SJCRH30 (cell line): Measurements from ENCODE around the gene KRTAP4-5. TPM values are rescaled to one million over a fixed set of nuclear protein-coding genes. Genes with fewer than 3 reads are reported as not detected.
"Not testable (repeated sequence)": the region's sequence is repeated elsewhere in the genome, so short reads cannot be mapped to it uniquely, and the experiment has no call there.

Experiments used
- DNase-seq, 2 experiments: peaks; one replicate each; pipeline ENCODE4 v3.0.0-alpha.2; 2015 to 2020
- H3K27ac ChIP-seq: fragments of 250-450 bp; sonication (Bioruptor Pico); 2 replicates; pipeline ENCODE4 v1.5.1; 2020; ENCODE audit warnings: mild to moderate bottlenecking, moderate library complexity
- H3K27me3 ChIP-seq: fragments of 250-450 bp; sonication (Bioruptor Pico); 2 replicates; pipeline ENCODE4 v1.5.1; 2020; ENCODE audit warnings: mild to moderate bottlenecking, moderate library complexity
- H3K36me3 ChIP-seq: fragments of 250-450 bp; sonication (Bioruptor Pico); 2 replicates; pipeline ENCODE4 v1.5.1; 2020; ENCODE audit warnings: mild to moderate bottlenecking, moderate library complexity
- H3K4me1 ChIP-seq: fragments of 250-450 bp; sonication (Bioruptor Pico); 2 replicates; pipeline ENCODE4 v1.5.1; 2020; ENCODE audit warnings: mild to moderate bottlenecking, moderate library complexity
- H3K4me3 ChIP-seq: fragments of 250-450 bp; sonication (Bioruptor Pico); 2 replicates; pipeline ENCODE4 v1.5.1; 2020; ENCODE audit warnings: mild to moderate bottlenecking, moderate library complexity
- H3K9me3 ChIP-seq: fragments of 250-450 bp; sonication (Bioruptor Pico); replicated peaks from 2 replicates; pipeline ENCODE4 v1.5.1; 2020; ENCODE audit warnings: mild to moderate bottlenecking, moderate library complexity
- total RNA-seq: library from RNA; depleted of rRNA; stranded (reverse); fragments of >200 nt; shearing (Covaris generic); gene quantifications from 2 replicates; pipeline ENCODE4 v1.2.3, GENCODE V29; 2014; rRNA removed

The KRTAP4-5 gene
- total RNA-seq: not detected in 2 replicates

DNA sequence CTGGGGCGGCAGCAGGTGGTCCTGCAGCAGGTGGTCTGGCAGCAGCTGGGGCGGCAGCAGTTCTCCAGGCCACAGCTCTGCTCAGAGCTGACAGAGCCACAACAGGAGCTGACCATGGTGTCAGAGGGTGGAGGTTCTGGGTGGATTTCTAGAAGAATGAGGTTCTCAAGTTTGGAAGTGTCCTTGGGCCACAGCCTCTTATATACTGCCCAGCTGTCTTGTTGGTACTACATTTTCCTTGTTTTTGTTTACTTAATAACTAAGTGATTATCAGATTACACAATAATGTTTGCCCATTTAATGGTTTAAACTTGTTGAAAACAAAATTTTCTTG lies at the start of gene KRTAP4-5:
Gene KRTAP4-5 (minus strand): TSS at position 174 of the 334 bp plus-strand sequence. CDS start 58 bp downstream, at position 116.
- Histone ChIP-seq H3K4me1 (no peaks in the 10 kb centered on the region), H3K27ac (peak within 1 kb of the TSS; percentile 2; the same call in 1 of the 2 replicates), H3K27me3 (no peaks in the 10 kb centered on the region), H3K4me3 (no peak within 1 kb of the TSS), H3K36me3 (no peaks in the 10 kb centered on the region), H3K9me3 (no peaks in the 10 kb centered on the region)
- no peak for DNase-seq

DNA sequence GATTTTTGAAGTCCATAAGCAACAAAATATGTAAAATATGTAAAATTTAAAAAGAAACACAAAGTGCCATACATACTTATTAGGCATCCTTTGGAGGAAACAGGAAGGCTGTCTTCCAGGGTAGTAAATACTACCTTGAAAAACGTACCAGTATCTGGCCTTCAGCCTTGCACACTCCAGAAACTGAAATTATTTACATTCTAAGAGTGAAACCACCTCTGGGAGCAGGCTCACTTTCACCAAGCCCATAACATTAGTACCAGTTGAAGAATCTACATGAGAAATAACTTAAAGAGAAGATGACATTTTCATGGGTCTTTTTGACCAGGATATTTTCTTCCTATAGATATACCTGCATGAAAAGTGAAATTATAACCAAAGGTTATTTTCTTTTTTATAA lies 46.4 kb upstream of the KRTAP4-5 start:
- Histone ChIP-seq H3K4me1 (no peaks in the 10 kb centered on the region; the same call in 1 of the 2 replicates), H3K27ac (no peak overlapping the region), H3K36me3 (no peaks in the 10 kb centered on the region), H3K4me3 (no peak overlapping the region), H3K9me3 (peaks cover 3% of the 10 kb centered on the region), H3K27me3 (no peaks in the 10 kb centered on the region)
- DNase-seq: no peak

DNA sequence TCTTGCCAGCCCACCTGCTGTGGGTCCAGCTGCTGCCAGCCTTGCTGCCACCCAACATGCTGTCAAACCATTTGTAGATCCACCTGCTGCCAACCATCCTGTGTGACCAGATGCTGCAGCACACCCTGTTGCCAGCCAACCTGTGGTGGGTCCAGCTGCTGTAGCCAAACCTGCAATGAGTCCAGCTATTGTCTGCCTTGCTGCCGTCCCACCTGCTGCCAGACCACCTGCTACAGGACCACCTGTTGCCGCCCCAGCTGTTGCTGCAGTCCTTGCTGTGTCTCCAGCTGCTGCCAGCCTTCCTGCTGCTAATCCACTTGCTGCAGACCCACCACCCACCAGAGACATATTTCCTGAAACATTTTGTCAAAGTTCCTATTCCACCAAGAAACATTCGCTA lies 40.7 kb upstream of the KRTAP4-5 start:
- Histone ChIP-seq H3K36me3 (no peaks in the 10 kb centered on the region), H3K9me3 (peaks cover 3% of the 10 kb centered on the region), H3K4me1 (peaks cover 14% of the 10 kb centered on the region), H3K27me3 (no peaks in the 10 kb centered on the region), H3K27ac (peak overlapping the region; percentile 45; the same call in 1 of the 2 replicates), H3K4me3 (no peak overlapping the region)
- DNase-seq: peak; percentile 68 to 78

DNA sequence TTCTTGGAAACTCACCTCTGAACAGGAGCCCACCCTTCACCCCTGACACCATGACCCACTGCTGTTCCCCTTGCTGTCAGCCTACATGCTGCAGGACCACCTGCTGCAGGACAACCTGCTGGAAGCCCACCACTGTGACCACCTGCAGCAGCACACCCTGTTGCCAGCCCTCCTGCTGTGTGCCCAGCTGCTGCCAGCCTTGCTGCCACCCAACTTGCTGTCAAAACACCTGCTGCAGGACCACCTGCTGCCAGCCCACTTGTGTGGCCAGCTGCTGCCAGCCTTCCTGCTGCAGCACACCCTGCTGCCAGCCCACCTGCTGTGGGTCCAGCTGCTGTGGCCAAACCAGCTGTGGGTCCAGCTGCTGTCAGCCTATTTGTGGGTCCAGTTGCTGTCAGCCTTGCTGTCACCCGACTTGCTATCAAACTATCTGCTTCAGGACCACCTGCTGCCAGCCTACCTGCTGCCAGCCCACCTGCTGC lies 40.3 kb upstream of the KRTAP4-5 start, which contains the start of gene KRTAP9-1:
Gene KRTAP9-1 (plus strand): TSS at position 51 of the 482 bp plus-strand sequence. CDS start 0 bp downstream, at position 51.
- not testable (repeated sequence) for H3K4me3 ChIP-seq, H3K36me3 ChIP-seq, H3K9me3 ChIP-seq, H3K27me3 ChIP-seq
- Histone ChIP-seq H3K27ac (peak within 1 kb of the TSS; percentile 45; the same call in 1 of the 2 replicates), H3K4me1 (peaks cover 16% of the 10 kb centered on the region)
- peak in 1 of 2 experiments; percentile 11 for DNase-seq

DNA sequence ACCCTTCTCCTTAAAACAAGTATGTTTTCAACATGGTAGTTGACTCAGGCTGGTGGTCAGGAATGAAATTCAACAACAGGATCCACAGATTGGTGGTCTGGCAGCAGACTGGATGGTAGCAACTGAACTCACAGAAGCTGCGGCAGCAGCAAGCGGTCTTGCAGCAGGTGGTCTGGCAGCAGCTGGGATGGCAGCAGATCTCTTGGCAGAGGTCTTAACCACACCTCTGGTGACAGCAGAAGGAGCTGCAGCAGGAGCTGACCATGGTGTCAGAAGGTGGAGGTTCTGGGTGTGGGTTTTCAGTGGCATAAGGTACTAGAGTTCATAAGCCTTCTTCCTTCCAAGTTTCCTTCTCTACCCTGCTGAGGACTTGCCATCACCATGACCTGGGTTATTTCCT lies 37.2 kb upstream of the KRTAP4-5 start:
- Histone ChIP-seq H3K4me3 (no peak overlapping the region), H3K9me3 (no peaks in the 10 kb centered on the region; the same call in 1 of the 2 replicates), H3K27me3 (no peaks in the 10 kb centered on the region), H3K36me3 (no peaks in the 10 kb centered on the region), H3K4me1 (peaks cover 30% of the 10 kb centered on the region), H3K27ac (no peak overlapping the region)
- peak; percentile 54 to 61 for DNase-seq

DNA sequence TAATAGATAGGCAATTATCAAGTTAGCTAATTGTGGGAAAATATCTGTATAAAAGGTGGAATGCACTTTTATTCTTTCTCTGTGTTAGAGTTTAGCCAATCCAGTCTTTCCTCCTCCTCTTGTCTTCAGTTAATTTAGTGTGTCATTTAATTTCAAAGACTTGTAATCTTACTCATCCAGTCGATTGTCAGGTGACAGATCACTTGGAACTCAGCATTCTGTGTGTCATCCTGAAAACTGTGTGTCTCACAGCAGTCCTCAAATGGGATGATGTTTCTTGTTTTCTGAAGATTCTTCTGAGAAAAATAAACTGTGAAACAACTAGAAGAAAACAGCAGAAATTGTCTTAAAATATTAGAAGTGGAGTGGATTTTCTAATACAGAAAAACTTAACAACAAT lies 35.4 kb upstream of the KRTAP4-5 start:
- H3K27ac ChIP-seq: peak overlapping the region; percentile 24; the same call in 1 of the 2 replicates

DNA sequence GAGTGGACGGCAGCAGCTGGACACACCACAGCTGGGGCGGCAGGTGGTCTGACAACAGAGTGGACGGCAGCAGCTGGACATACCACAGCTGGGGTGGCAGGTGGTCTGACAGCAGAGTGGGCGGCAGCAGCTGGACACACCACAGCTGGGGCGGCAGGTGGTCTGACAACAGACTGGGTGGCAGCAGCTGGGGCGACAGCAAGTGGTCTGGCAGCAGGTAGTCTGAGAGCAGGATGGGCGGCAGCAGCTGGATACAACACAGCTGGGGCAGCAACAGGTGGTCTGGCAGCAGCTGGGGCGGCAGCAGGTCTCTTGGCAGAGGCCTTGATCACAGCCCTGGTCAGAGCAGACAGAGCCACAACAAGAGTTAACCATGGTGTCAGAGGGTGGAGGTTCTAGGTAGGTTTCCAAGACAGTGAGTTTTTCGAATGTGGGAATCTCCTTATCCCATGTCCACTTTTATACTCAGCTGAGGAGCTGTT lies 34.9 kb upstream of the KRTAP4-5 start, which contains the start of gene KRTAP4-1:
Gene KRTAP4-1 (minus strand): TSS at position 432 of the 482 bp plus-strand sequence. CDS start 57 bp downstream, at position 375.
- Histone ChIP-seq H3K36me3 (no peaks in the 10 kb centered on the region), H3K9me3 (no peaks in the 10 kb centered on the region), H3K4me3 (no peak within 1 kb of the TSS), H3K27ac (peak within 1 kb of the TSS; percentile 45), H3K4me1 (peaks cover 24% of the 10 kb centered on the region), H3K27me3 (no peaks in the 10 kb centered on the region)
- peak; percentile 95 for DNase-seq

More for the DNA sequence above, 35.4 kb upstream of the KRTAP4-5 start:
- Histone ChIP-seq H3K36me3 (no peaks in the 10 kb centered on the region), H3K4me1 (peaks cover 24% of the 10 kb centered on the region), H3K4me3 (no peak overlapping the region), H3K27me3 (no peaks in the 10 kb centered on the region), H3K9me3 (no peaks in the 10 kb centered on the region)
- no peak for DNase-seq

DNA sequence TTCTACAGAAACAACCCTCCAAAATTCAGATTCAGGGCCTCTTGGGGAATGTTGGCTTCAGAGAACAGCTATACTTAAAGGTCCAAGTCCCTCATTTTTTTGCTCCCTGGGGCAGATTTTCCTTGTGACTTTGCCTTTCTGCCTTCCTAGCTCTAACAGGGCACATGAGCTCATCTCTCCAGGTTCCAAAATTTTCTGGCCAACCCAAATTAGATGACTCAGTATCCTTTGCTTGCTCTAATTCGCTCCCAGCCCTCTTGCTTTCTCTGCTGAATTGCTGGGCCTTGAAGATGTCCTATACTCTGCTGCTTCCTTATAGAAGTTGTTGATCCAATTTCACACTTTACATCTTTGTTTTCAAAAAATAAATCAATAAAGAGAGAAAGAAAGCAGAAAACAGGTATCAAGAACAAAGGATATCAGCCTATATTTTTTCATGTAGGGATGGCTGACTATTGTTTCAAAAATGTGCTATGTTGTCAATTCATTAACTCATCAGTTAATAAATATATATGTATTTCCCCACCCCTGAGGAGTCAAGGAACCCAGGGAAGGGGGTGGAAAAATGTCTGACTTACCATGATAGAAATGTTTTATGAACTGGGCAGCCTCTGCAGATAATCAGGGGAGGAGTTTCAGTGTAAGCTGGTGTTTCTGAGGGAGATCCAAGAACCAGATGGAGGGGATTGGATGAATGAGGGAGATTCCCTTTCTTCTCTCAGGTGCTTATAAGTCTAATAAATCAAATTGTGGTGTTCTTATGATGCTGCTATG lies 29.4 kb upstream of the KRTAP4-5 start:
- Histone ChIP-seq H3K36me3 (no peaks in the 10 kb centered on the region), H3K27me3 (no peaks in the 10 kb centered on the region), H3K4me3 (no peak overlapping the region), H3K4me1 (peaks cover 21% of the 10 kb centered on the region), H3K27ac (peak overlapping the region; percentile 45; the same call in 1 of the 2 replicates), H3K9me3 (peaks cover 3% of the 10 kb centered on the region; the same call in 1 of the 2 replicates)
- no peak for DNase-seq

DNA sequence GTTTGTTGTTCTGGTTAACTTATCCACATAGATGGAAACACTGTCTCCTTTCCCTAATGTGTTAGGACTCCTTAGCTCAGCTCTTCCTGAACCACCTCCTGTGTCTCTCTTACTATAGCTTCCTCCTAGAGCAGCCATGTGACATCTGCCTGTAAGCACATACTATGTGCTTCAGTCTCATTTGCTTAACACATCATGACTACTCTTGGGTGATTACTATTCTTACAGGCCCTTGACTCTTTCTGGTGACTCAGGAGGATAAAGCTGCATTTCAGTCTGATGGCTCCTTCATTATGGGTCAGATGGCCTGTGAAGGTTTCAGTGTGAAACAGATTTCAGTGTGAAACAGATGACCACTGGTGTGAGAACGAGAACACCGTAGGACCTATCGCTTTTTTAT lies 28.7 kb upstream of the KRTAP4-5 start:
- Histone ChIP-seq H3K27ac (peak overlapping the region; percentile 45), H3K4me3 (no peak overlapping the region), H3K4me1 (peaks cover 16% of the 10 kb centered on the region), H3K27me3 (no peaks in the 10 kb centered on the region), H3K9me3 (peaks cover 3% of the 10 kb centered on the region; the same call in 1 of the 2 replicates), H3K36me3 (no peaks in the 10 kb centered on the region)
- no peak for DNase-seq

DNA sequence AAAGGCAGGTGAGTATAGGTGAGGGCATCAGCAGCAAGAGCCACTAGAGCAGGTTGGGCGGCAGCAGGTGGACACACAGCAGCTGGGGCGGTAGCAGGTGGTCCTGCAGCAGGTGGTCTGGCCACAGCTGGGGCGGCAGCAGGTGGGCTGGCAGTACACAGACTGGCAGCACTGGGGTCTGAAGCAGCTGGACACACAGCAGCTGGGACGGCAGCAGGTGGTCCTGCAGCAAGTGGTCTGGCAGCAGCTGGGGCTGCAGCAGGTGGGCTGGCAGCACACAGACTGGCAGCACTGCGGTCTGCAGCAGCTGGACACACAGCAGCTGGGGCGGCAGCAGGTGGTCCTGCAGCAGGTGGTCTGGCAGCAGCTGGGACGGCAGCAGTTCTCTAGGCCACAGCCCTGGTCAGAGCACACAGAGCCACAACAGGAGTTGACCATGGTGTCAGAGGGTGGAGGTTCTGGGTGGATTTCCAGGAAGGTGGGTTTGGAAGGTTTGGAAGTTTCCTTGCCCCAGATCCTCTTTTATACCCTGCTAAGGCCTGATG lies 28.2 kb upstream of the KRTAP4-5 start, which contains the start of gene KRTAP4-2:
Gene KRTAP4-2 (minus strand): TSS at position 495 of the 545 bp plus-strand sequence. CDS start 57 bp downstream, at position 438.
- Histone ChIP-seq H3K4me3 (no peak within 1 kb of the TSS), H3K4me1 (peaks cover 12% of the 10 kb centered on the region), H3K36me3 (no peaks in the 10 kb centered on the region), H3K27ac (peak within 1 kb of the TSS; percentile 45), H3K9me3 (peaks cover 3% of the 10 kb centered on the region; the same call in 1 of the 2 replicates), H3K27me3 (no peaks in the 10 kb centered on the region)
- DNase-seq: peak; percentile 56 to 73

DNA sequence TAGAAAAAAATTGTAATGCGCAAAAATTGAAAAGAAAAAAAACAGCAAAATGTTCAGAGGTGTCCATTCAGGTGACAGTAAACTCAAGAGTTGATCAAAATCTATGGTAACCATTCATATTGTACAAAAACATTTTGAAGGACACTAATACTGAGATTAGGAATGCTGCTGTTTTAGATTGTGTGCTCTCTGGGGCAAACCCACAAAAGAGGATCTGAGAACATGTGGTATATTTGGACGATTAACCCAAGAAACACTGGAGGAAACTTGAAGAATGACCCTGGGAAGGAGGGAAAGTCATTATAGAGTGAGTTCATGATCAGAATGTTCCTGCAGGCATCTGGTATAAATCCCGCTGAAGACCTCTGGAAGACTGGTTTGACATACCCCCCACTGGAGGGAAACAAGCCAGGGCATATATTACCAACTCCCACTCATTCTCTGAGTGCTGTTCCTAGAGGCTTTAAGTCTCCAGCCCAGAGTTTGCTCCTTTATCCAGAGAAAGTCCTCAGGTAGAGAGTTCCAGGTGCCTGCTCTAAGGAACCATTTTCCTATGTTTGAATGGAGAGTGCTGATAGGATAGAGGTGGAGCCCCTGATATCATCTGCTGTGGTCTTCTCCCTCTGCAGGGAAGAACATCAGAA lies 27.2 kb upstream of the KRTAP4-5 start:
- no peaks in the 10 kb centered on the region for H3K27me3 ChIP-seq
- H3K4me3 ChIP-seq: no peak overlapping the region
- DNase-seq: no peak
- H3K4me1 ChIP-seq: peaks cover 12% of the 10 kb centered on the region
- H3K27ac ChIP-seq: no peak overlapping the region; the same call in 1 of the 2 replicates
- H3K36me3 ChIP-seq: no peaks in the 10 kb centered on the region
- H3K9me3 ChIP-seq: peaks cover 3% of the 10 kb centered on the region; the same call in 1 of the 2 replicates

DNA sequence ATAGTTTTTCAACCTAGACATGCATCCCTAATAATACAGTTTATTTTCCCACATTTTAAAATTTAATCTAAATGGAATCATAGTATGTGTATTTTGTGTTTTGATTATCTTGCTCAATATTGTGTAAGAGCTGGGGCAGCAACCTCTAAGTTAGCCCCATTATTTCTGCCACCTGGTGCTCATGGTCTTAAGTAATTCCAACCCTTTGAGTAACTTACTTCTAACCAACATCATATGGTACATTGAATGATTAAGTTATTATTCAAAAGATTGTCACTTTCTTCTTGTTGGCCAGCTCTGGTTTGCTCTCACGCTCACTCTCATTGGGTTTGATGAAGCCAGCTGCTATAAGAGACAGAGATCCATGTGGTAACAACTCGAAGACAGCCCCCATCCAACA lies 22.3 kb upstream of the KRTAP4-5 start:
- no peak overlapping the region for H3K4me3 ChIP-seq
- H3K9me3 ChIP-seq: no peaks in the 10 kb centered on the region
- H3K4me1 ChIP-seq: no peaks in the 10 kb centered on the region
- no peaks in the 10 kb centered on the region for H3K27me3 ChIP-seq
- no peaks in the 10 kb centered on the region for H3K36me3 ChIP-seq
- H3K27ac ChIP-seq: no peak overlapping the region
- DNase-seq: no peak

DNA sequence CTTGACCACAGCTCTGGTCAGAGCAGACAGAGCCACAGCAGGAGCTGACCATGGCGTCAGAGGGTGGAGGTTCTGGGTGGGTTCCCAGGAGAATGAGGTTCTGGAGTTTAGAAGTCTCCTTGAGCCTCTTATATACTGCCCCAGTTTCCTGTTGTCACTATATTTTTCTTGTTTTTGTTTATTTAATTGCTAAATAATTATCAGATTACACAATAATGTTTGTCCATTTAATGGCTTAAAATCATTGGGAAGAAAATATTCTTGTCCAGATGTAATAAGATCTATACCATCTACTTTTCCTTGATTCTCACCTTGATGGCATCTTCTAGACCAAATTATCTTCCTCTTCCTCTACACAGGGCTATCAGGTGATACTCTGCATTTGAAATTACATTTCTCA lies 18.5 kb upstream of the KRTAP4-5 start, which contains the start of gene KRTAP4-3:
Gene KRTAP4-3 (minus strand): TSS at position 101 of the 400 bp plus-strand sequence. CDS start 49 bp downstream, at position 52.
- DNase-seq: no peak
- no peaks in the 10 kb centered on the region for H3K27me3 ChIP-seq

DNA sequence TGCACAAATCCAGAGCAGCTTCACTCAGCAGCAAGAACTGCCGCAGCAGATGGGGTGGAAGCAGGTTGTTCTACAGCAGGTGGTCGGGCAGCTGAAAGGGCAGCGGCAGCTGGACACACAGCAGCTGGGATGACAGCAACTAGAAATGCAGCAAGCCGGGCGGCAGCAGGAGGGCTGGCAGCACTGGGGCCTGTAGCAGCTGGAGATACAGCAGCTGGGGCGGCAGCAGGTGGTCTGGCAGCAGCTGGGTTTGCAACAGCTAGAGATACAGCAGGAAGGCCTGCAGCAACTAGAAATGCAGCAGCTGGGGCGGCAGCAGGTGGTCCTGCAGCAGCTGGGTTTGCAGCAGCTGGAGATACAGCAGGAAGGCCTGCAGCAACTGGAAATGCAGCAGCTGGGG lies 17.9 kb upstream of the KRTAP4-5 start:
- H3K27ac ChIP-seq: no peak overlapping the region
- no peaks in the 10 kb centered on the region for H3K9me3 ChIP-seq
- no peaks in the 10 kb centered on the region for H3K27me3 ChIP-seq
- peak; percentile 70 to 71 for DNase-seq
- H3K4me1 ChIP-seq: no peaks in the 10 kb centered on the region
- no peak overlapping the region for H3K4me3 ChIP-seq
- no peaks in the 10 kb centered on the region for H3K36me3 ChIP-seq

More for the DNA sequence above, 18.5 kb upstream of the KRTAP4-5 start, which contains the start of gene KRTAP4-3:
- Histone ChIP-seq H3K27ac (no peak within 1 kb of the TSS), H3K9me3 (no peaks in the 10 kb centered on the region), H3K4me1 (no peaks in the 10 kb centered on the region), H3K36me3 (no peaks in the 10 kb centered on the region), H3K4me3 (no peak within 1 kb of the TSS)
